ENCODE results near the gene TCERG1L.
A peak's percentile ranks its signal among the peaks of the same experiment; 100 is the strongest.
"Not testable (repeated sequence)": the region's sequence is repeated elsewhere in the genome, so short reads cannot be mapped to it uniquely, and the experiment has no call there.

The TCERG1L gene

DNA sequence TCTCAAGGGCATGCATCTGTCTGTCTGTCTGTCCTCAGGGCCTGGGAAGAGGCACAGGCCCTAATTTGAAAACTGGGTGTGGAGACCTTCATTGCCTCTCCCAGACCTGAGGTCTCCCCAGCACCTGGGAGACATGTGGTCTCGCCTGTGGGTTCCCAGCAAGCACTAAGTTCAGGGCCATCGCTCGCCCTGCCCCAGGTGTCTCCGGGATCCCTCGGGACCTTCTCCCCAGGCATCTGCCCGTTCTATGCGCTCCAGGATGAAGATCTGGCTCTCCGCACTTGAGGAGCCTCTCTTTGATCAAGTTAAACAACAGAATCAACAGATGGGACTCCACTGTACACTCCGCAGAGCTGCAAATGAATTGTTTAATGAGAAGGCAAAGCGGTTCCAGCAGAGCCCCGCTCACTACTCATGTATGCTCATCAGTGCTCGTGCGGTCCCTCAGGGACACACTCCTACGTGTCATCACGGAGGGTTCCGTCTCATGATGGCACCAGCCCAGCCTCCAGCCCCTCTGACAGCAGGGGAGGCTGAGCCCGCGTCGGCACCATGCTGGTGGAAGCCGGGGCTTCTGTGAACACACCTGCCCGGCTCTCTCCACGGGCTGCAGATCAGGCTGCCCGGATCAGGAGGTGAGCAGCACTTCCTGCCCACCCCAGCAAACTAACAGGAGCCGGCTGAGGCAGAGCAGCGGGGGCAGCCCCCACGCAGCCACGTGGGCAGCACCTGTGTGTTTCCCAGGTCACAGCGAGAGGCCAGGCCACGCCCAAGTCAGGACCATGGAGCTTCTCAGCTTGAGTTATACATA, 132.8 kb downstream of the TCERG1L start:
- DNase-seq: peak; percentile 45

DNA sequence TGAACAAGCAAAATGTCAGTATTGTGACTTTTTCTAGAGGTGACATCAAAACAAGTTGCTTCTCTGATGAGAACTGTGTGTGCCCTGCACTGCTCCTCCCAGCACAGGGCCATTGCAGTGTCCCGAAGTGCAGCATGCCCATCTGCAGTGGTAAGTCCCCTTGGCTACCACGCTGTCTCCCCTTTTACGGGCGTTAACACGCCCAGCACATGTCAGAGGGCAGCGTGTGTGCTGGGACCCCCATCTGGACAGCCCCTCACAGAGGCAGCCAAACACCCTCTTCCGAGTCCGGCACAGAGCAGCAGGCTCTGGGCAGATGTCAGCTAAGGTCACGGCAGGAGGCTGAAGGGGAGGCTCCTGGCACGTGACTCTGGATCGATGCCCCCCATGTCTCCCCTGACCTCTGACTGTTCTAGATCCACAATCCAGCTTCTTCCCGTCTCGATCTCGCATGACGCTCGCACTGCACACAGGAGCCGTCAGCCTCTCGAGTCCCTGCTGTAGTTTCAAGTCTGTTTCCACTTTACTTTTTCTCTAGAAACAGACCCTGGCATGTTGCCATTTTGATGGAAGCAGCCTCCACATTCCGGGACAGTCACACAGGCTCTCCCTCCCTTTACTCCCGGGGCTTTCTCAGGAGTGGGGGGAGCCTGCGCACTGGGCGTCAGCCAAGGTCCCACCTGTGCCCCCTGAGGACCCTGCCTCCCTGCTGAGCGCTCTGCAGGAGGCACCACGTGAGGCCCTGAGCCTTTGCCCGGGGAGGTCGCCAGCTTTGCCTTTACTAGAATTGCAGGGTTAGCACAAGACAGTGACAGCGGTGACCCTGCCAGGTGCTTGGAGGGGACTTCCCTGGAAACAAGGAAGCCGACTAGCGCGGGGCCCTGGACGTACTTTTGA, 133.8 kb downstream of the TCERG1L start:
- DNase-seq: no peak

DNA sequence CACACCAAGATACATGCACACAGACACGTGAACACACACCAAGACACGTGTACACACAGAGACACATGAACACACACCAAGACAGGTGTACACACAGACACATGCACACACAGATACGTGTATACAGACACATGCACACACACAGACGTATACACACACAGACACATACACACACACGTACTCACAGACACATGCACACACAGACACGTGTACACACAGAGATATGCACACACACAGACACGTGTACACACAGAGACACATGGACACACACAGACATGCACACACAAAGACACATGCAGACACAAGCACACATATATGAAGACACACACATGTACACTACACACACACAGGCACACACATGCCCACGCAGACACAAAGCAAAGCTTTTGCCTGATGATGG, 134.6 kb downstream of the TCERG1L start:
- no peak for DNase-seq

DNA sequence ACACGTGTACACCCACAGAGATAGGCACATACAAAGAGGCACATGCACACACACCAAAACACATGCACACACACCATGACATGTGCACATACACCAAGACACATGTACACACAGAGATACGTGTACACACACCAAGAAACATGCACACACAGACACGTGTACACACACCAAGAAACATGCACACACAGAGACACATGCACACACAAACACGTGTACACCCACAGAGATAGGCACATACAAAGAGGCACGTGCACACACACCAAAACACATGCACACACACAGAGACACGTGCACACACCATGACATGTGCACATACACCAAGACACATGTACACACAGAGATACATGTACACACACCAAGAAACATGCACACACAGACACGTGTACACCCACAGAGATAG, 135.2 kb downstream of the TCERG1L start:
- DNase-seq: not testable (repeated sequence)

DNA sequence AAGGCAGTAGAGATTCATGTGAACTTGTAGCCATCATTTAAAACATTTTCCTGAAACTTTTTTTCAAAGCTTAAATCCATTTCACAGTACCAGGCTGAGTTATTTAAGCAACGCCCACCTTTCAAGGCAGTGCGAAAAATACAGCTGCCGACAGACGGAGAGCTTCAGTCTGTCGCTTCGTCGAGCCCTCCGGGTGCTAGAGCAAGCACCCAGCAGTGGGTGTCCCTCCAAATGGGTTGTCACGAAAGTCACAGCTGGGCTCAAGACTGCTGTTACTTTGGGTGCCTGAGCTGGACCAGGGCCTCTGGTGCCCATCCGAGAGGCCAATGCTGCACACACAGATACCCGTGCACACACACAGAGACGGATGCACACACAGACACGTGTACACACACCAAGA, 135.6 kb downstream of the TCERG1L start:
- no peak for DNase-seq

DNA sequence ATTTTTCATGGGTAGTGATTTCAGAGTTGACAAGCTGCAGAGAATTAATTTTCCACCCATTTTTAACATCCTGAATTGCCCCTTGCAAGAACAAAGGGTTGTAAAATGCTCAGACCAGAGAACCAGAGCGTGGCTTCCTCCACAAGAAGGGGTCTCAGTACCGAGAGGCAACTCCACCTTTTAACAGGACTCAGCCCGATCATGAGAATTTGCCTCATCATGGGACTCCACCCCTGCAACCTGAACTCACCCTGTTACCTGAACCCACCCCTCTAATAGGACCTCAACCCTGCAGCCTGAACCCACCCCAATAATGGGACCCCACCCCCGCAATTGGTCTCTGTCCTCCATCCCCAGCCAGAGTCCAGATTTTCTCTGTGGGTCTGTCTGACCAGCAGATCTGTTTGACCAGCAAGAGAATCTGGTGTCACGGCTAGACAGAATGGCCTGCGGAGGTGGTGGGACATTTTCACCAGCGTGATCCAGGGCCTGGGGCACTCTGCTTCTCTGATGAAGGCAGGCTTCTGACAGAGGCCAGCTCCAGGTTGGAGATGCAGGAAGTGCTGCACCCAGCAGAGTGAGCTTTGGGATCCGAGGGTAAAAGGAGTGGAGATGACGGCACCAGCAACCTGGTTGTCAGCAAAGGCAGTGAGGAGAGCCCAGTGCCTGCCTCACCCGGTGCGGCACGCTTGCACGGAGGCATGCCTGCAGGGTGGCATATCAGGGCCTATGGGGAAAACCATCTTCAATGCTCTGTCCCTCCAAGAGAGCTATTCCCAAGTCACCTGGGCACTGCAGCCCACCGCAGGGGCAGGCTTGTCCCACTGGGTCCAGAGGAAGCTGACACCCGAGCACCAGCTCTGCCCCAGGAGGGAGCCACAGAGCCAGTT, 136.6 kb downstream of the TCERG1L start:
- no peak for DNase-seq

DNA sequence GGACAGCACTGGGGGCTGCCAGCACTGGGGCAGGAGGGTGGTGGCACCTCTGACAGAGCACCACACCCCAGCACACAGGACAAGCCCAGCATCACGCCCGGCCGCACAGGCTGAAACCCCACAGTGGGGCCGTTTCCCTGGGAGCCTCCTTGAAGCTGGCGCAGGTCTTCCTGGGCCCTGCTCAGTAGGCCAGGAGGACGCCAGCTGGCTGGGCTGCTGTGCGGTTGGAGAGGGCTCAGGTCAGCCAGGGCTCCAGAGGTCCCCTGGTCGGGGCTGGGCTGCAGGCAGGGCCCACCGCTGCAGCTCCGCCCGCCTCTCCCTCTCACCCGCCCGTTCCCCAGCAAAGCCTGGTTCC, 137.3 kb downstream of the TCERG1L start:
- no peak for DNase-seq

DNA sequence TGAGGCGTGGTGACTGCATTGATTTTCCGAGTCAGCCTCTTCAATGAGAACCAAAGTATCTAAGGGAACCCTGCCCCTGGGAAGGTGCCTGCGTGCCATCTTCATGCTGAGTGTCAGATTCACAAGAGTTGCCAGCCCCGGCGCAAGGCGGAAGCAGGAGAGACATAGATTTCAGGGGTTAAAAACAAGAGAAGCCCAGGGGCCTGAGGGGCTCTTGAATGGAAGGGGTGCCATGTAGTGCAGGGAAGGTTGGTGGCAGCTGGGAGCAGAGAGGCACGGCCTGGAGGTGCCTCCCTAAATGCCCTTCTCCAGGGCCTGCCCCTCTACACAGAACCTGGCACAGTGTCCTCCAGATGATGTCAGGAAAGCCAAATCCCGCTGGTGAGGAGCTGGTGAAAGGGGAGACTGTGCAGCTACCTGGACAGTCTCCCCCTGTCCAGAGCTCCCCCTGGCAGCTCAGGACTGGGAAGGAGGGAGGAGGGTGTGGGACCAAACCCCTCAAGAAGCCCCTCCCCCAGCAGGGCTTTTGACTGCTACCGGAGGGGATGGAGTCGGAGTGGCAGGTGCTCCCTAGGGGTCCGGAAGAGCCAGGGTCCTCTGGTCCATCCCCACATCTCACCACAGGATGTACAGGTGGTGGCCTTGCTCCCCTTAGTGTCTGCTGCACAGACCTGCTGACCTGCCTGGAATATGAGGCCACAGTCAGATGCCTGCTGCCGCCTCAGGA, 137.9 kb downstream of the TCERG1L start:
- DNase-seq: no peak

DNA sequence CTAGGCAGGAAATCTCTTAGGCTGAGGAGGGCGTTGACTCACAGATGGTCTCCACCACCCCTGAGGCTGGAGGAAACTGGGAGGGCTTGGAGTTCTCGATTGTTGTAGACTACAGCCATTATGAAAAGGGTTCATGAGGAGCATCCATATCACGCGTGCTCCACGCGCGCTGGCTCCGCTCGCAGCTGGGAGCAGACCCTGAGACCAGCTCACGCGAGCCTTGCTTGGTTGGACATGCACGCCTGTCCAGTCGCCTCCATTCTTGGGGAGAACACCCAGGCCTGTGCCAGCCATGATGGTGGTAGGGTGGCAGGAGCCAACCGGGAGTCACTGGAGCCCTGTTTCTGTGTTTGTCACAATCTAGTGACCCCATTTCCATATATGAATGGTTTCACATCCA, 139.1 kb downstream of the TCERG1L start:
- DNase-seq: no peak

DNA sequence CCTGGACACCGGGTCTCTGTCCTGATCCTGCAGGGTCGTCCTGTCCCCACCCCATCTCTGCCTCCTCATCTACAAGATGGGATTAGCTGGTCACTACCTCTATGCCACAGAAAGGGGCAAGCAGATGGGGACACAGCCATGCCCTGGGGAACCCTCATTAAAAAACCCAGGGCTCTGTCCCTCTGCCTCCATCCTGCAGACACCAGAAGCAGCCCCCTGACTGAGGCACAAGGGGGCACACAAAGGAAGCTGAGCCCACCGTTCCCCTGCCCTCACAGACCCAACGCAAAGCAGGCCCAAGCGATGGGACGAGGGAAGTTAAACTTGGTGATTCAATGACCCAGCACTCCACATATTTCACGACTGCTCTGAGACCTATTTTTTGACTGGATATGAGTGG, 142.4 kb downstream of the TCERG1L start:
- no peak for DNase-seq

DNA sequence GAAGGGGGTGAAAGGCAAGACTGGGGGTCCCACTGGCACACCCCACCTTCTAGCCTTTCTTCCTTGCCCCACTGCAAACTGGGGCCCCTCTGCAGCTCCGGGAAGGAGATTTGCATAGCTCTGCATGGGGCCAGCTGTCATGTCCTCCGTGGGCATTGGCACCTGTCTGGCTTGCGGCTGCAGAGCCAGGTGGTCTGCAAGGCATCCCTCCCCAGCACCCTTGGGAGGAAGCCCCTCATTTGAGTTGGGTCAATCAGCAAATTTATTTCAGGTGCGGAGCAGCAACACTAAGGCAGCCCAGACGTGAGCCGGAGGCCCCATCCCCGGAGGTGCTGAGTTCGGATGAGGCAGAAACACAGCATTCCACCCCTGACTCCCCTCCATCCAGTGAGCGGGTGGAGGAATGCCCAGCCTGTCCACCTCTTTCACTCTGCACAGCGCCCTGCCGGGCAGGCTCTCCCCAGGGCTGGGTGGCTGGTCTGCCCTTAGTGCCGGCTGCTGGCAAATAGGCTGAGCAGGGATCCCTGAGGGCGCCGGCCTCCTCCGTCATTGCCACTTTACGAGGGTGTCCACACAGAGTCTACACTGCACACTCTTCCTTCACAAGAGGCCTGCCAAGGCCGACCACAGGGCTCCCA, 143.2 kb downstream of the TCERG1L start:
- DNase-seq: no peak

DNA sequence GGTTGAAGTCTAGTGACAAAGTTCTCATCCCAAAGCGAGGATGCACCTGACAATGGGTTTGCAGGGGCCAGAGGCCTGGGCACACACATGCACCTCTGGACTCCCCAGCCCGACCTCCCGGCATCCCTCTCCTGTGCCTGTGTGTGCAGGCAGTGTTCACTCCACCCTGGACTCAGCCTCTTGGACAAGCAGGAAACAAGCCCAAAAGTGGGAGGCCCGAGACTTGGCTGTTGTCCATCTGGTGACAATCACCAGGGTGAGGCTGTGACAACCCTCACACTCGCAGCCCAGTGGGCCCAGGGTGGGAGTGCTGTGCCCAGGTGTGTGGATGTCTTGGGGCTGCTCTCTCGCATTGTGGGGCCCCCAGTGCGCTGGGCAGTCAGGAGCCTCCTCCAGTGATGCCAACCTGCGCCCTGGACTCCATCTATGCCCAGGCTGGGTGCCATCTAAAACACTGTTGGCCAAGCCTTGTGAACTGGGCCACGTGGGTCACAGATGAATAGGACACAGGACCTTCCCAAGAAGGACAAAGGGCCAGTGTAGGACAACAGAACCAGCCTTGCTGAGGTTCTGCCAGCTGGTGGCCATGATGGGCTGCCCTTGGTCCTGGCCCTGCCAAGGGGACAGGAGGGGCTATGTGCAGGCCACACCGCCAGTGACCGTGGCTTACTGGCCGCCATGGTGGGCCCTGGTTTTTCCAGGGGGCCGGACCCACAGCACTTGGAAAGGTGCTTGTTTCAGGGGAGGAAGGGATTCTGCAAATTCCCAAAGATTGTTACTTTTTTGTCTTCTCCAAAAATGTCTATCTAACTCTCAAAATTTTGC, 144.3 kb downstream of the TCERG1L start:
- no peak for DNase-seq

DNA sequence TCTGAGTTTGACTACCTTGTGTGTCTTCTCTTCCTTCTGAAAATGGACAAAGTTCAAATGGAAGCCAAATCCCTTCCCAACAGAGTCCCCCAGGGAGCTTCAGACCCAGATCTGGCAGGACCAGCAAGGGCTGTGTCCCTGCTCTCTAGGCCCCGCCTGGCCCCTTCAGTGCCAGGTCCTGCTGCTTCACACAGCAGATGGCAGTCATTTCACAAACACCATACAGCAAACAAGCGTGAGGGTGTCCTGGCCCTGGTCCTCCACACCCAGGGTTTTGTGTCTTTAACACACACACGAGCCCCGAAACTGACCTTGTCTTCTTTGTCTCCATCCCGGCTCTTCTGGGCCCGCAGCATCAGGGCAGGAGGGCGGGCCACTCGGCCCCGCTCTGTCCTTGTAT, 145.0 kb downstream of the TCERG1L start:
- no peak for DNase-seq

DNA sequence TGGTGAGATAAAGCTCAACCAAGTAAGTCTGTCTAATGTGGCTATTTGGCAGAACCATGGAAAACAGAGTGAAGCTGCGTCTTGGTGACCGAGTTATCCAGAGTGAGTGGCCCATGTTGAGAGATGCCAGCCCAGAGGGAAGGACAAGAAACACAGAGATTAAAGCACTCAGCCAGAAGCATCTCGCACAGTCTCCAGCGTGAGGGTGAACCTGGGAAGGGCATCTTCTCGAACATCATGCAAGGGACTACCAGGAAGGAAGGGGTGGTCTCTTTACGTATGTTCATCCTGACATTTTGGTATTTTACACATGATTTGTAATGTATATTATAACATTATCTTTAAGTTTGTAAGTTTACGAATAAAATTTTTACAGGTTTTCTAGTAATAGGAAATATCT, 146.4 kb downstream of the TCERG1L start:
- DNase-seq: no peak

DNA sequence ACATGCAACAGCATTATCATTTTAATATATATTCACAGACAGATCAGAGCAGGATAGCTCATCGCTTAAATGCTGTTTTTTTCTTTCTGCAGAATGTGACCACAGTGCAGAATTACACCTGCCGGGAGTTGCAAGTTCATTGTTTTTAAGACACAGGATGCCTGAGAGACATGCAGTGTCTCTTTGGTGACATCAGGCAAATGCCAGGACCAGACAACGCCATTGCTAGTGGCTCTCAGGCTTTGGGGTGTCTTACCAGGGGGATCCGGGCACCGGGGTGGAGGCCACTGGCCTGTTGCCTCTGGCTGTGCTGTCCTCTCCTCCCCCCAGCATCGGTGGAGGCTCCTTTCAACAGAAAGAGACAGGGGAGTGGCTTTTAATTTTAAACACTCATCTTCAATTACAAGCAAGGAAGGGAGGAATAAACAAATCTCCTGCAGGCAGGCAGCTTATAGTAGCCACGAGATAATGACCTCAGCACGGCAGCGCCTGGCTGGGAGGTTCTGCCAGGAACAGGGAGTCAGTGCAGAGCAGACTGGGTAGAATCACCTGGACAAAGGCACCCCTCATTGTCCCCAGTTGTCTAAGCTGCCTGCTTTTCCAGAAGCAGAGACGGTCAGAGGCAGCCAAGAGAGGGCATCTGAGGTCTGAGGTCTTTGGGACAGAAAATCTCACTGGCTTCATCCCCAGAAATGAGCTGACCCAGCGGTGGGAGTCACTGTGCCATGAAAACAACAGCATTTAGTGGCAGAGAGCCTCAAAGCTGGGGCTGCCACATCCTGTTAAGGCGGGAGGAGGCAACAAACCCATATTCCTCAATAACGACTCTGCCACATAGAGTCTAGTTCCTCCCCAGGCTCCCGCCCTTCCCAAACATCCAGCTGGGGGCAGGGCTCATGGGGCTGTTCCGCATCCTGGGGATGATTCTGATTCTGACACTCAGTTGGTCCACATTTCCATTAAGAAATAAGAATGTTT, 148.4 kb downstream of the TCERG1L start:
- DNase-seq: peak; percentile 55

DNA sequence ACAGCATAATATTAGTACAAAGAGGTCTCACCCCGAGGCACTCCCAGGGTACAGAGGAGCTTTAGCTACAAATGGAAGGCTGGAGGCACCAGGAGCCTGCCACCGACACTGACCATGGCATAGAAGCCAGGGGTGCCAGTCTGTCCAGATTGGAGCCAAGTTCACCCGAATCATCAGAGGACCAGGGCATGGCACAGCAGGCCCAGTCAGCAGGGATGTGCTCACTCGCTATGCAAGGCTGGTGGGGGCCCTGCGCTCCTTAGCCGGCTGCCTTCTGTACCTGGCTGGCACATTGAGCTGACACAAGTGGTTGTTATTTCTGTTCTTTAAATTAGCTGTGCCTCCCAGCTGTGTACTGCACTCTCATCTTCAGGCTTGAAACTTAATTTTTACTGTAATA, 149.3 kb downstream of the TCERG1L start:
- no peak for DNase-seq

DNA sequence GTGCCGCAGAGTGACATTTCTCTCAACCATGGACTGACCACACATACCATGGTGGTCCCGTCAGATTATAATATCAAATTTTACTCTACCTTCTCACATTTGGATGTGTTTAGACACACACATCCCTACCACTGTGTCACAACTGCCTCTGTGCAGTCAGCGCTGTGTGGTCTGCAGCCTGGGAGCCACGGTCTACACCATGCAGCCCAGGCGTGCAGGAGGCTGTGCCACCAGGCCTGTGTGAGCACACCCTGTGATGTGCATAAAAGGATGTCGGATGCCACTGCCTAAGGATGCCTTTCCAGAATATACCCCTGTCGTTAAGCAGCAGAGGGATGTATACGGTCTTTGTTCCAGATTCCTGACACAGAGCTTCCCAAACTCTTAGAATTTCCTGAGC, 150.4 kb downstream of the TCERG1L start:
- DNase-seq: no peak

DNA sequence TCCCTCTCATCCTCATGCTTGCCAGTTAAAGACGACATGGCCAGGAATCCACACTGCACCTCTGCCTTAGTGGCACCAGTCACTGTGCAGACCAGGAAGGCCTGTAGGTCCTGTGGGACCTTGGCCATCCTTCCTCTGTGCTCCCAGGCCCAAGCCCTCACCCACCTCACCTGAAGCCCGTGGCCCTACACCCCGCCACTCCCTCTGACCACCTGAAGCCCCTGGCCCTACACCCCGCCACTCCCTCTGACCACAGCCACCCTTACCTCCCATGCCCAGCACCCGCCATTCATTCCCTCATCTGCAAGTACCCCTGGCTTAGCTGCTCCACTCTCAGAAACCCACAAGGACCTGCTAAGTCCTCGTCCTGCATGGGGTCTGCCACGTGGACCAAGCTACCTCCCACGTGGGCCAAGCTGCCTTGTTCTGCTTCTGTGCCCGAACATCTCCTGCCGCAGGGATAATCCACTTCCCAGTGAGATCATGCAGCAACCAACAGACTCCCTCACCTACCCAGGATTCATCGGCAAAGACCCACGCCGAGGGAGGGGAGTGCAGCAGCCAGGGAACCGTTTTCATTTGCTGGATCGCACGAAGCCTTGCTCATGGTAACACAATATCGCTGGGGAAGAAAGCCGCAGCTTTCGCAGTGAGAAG, 151.2 kb downstream of the TCERG1L start:
- no peak for DNase-seq

DNA sequence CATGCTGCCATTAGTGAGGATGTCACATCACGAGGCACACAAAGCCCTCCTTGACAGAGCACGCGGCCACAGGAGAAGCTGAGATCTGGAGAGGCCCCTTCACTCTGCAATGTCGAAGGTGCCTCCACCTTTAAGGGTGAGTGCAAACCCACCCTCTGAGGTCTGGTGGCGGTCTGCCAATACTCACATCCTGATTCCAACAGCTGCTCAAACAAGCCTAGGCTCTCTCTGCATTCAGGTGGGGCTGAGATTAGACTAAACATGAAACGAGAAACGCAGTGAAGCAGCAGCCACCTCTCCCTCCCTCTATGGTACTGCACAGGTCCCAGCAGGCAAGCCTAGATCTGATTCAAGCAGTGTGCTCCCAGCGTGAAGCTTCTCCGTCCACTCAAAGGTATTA, 151.8 kb downstream of the TCERG1L start:
- DNase-seq: peak; percentile 97

Measured in NCI-H1436 (cell line).